H9 (cell line): ENCODE measurements around the gene POGLUT2. TPM values are rescaled to one million over a fixed set of nuclear protein-coding genes. Genes with fewer than 3 reads are reported as not detected.
A peak's percentile ranks its signal among the peaks of the same experiment; 100 is the strongest.

ENCODE experiments used
- DNase-seq: peaks from one replicate; pipeline ENCODE4 v3.0.0-alpha.2; 2017
- H2AFZ ChIP-seq: one replicate; pipeline ENCODE4 v1.6.1; 2013; ENCODE audit warnings: mild to moderate bottlenecking, low read length, control low read depth, moderate library complexity
- H2AK5ac ChIP-seq: 2 replicates; pipeline ENCODE4 v1.6.1; 2013; ENCODE audit warnings: low read length, control low read depth, mixed read lengths; ENCODE audit not compliant: insufficient read length
- H2BK120ac ChIP-seq: one replicate; pipeline ENCODE4 v1.6.1; 2013; ENCODE audit warnings: low read depth, mild to moderate bottlenecking, low read length, control low read depth, inconsistent platforms; ENCODE audit not compliant: poor library complexity, severe bottlenecking
- H2BK12ac ChIP-seq: 2 replicates; pipeline ENCODE4 v1.6.1; 2013; ENCODE audit warnings: low read length, control low read depth, mixed read lengths, low read depth; ENCODE audit not compliant: insufficient read length
- H2BK15ac ChIP-seq: 2 replicates; pipeline ENCODE4 v1.6.1; 2013; ENCODE audit warnings: low read depth, low read length, control low read depth
- H2BK20ac ChIP-seq: one replicate; pipeline ENCODE4 v1.6.1; 2013; ENCODE audit warnings: low read depth, mild to moderate bottlenecking, low read length, control low read depth, inconsistent platforms; ENCODE audit not compliant: poor library complexity, severe bottlenecking
- H2BK5ac ChIP-seq: 2 replicates; pipeline ENCODE4 v1.6.1; 2013; ENCODE audit warnings: low read length, control low read depth, mixed read lengths; ENCODE audit not compliant: insufficient read length
- H3K14ac ChIP-seq: 2 replicates; pipeline ENCODE4 v1.6.1; 2013; ENCODE audit warnings: low read length, control low read depth; ENCODE audit not compliant: insufficient read depth
- H3K18ac ChIP-seq: 2 replicates; pipeline ENCODE4 v1.6.1; 2013; ENCODE audit warnings: low read depth, mild to moderate bottlenecking, mixed read lengths, low read length, control low read depth; ENCODE audit not compliant: insufficient read length
- H3K23ac ChIP-seq: 2 replicates; pipeline ENCODE4 v1.6.1; 2013; ENCODE audit warnings: low read length, control low read depth, mixed read lengths, low read depth; ENCODE audit not compliant: insufficient read length
- H3K23me2 ChIP-seq: 2 replicates; pipeline ENCODE4 v1.6.1; 2013; ENCODE audit warnings: low read depth, mild to moderate bottlenecking, mixed read lengths, low read length, control low read depth; ENCODE audit not compliant: insufficient read length, poor library complexity, severe bottlenecking
- H3K27ac ChIP-seq: 2 replicates; pipeline ENCODE4 v1.5.1; 2013; ENCODE audit warnings: low read length, control low read depth, mixed read lengths, low read depth; ENCODE audit not compliant: insufficient read length
- H3K27me3 ChIP-seq: 2 replicates; pipeline ENCODE4 v1.6.1; 2013; ENCODE audit warnings: low read length, control low read depth, inconsistent platforms; ENCODE audit not compliant: insufficient read depth
- H3K4ac ChIP-seq: 2 replicates; pipeline ENCODE4 v1.6.1; 2013; ENCODE audit warnings: low read depth, mild to moderate bottlenecking, control low read depth, inconsistent platforms, low read length, moderate library complexity
- H3K4me1 ChIP-seq: 2 replicates; pipeline ENCODE4 v1.6.1; 2013; ENCODE audit warnings: low read length, control low read depth, inconsistent platforms; ENCODE audit not compliant: insufficient read depth
- H3K4me2 ChIP-seq: 2 replicates; pipeline ENCODE4 v1.6.1; 2013; ENCODE audit warnings: low read length, control low read depth, mixed read lengths; ENCODE audit not compliant: insufficient read length, insufficient read depth
- H3K56ac ChIP-seq: 2 replicates; pipeline ENCODE4 v1.6.1; 2013; ENCODE audit warnings: low read depth, mild to moderate bottlenecking, mixed read lengths, low read length, control low read depth; ENCODE audit not compliant: insufficient read length
- H3K79me1 ChIP-seq: 2 replicates; pipeline ENCODE4 v1.6.1; 2013; ENCODE audit warnings: low read depth, mild to moderate bottlenecking, moderate library complexity, low read length, control low read depth, inconsistent platforms; ENCODE audit not compliant: insufficient read depth, poor library complexity, severe bottlenecking
- H3K79me2 ChIP-seq: 2 replicates; pipeline ENCODE4 v1.6.1; 2013; ENCODE audit warnings: low read length, control low read depth, inconsistent platforms; ENCODE audit not compliant: insufficient read depth
- H3K9ac ChIP-seq: 2 replicates; pipeline ENCODE4 v1.6.1; 2013; ENCODE audit warnings: low read length, control low read depth, mixed read lengths; ENCODE audit not compliant: insufficient read length; ENCODE audit errors: extremely low read depth
- H3K9me3 ChIP-seq: one replicate; pipeline ENCODE4 v1.6.1; 2013; ENCODE audit warnings: low read depth, low read length, inconsistent platforms; ENCODE audit not compliant: control insufficient read depth
- H3T11ph ChIP-seq: one replicate; pipeline ENCODE4 v1.6.1; 2013; ENCODE audit warnings: mild to moderate bottlenecking, low read length, control low read depth, inconsistent platforms
- H4K20me1 ChIP-seq: one replicate; pipeline ENCODE4 v1.6.1; 2013; ENCODE audit not compliant: control insufficient read depth, insufficient read length, insufficient read depth
- H4K5ac ChIP-seq: 2 replicates; pipeline ENCODE4 v1.6.1; 2013; ENCODE audit warnings: low read depth, mild to moderate bottlenecking, mixed read lengths, low read length, control low read depth; ENCODE audit not compliant: insufficient read length
- H4K8ac ChIP-seq: replicated peaks from 2 replicates; pipeline ENCODE4 v1.6.1; 2013; ENCODE audit warnings: low read length, control low read depth, mixed read lengths, low read depth; ENCODE audit not compliant: insufficient read length
- H4K91ac ChIP-seq: 2 replicates; pipeline ENCODE4 v1.6.1; 2013; ENCODE audit warnings: low read depth, mild to moderate bottlenecking, moderate library complexity, mixed read lengths, low read length, control low read depth; ENCODE audit not compliant: insufficient read length
- H3K27ac Mint-ChIP-seq, 3 experiments: 2 replicates in 2 of 3; 3 replicates in 1 of 3; pipeline ENCODE4 v1.8.0; 2020 to 2021; ENCODE audit warnings: mixed read lengths in 3 of 3, mild to moderate bottlenecking in 1 of 3, moderate library complexity in 1 of 3
- H3K27me3 Mint-ChIP-seq: 2 replicates; pipeline ENCODE4 v1.8.0; 2021; ENCODE audit warnings: low read depth, mild to moderate bottlenecking, moderate library complexity, mixed read lengths
- H3K36me3 Mint-ChIP-seq, 3 experiments: 2 replicates in 2 of 3; 3 replicates in 1 of 3; pipeline ENCODE4 v1.8.0; 2020 to 2021; ENCODE audit warnings: low read depth in 3 of 3, mixed read lengths in 3 of 3; ENCODE audit not compliant: insufficient read depth in 1 of 3
- H3K4me1 Mint-ChIP-seq, 2 experiments: 2 replicates each; pipeline ENCODE4 v1.8.0; 2020; ENCODE audit warnings: mixed read lengths in 2 of 2
- H3K4me3 Mint-ChIP-seq, 2 experiments: 2 replicates in 1 of 2; 3 replicates in 1 of 2; pipeline ENCODE4 v1.8.0; 2020 to 2021; ENCODE audit warnings: mild to moderate bottlenecking in 2 of 2, mixed read lengths in 2 of 2, moderate library complexity in 1 of 2
- H3K9me3 Mint-ChIP-seq, 2 experiments: 2 replicates in 1 of 2; 3 replicates in 1 of 2; pipeline ENCODE4 v1.8.0; 2020; ENCODE audit warnings: mild to moderate bottlenecking in 2 of 2, mixed read lengths in 2 of 2, moderate library complexity in 1 of 2
- CTCF ChIP-seq: fragments of 200-600 bp; sonication (generic); conservative IDR thresholded peaks from 3 replicates; pipeline ENCODE4 v1.8.0; 2021; ENCODE audit warnings: antibody characterized with exemption, mild to moderate bottlenecking
- total RNA-seq: library from RNA; stranded (reverse); gene quantifications from 2 replicates; pipeline ENCODE4 v1.2.1, GENCODE V29; 2021

POGLUT2 gene
- total RNA-seq, 1 experiment from 2014 or later: 23.5 TPM

- H3K9ac ChIP-seq: no peak overlapping the region
- no peak overlapping the region for H2BK12ac ChIP-seq
- H3K56ac ChIP-seq: no peak overlapping the region
- H3K9me3 ChIP-seq: no peaks in the 10 kb centered on the region
- peak overlapping the region; percentile 58 for H3K18ac ChIP-seq
- Mint-ChIP-seq H3K36me3 (peaks cover 4 to 11% (median 7%) of the 10 kb centered on the region in 3 experiments; a peak in 6 of 7 replicates), H3K4me3 (no peak overlapping the region), H3K27ac (peak overlapping the region in 1 of 3 experiments; percentile 44; a peak in 2 of 7 replicates), H3K4me1 (peaks cover 0 to 3% of the 10 kb centered on the region in 2 experiments; a peak in 2 of 4 replicates), H3K9me3 (peaks cover 3 to 9% of the 10 kb centered on the region in 2 experiments; a peak in 4 of 5 replicates), H3K27me3 (no peaks in the 10 kb centered on the region)
- TF ChIP-seq CTCF: no peak
- peak overlapping the region; percentile 89 for H2AFZ ChIP-seq
- H3K4me2 ChIP-seq: no peak overlapping the region
- no peak overlapping the region for H2AK5ac ChIP-seq
- H2BK20ac ChIP-seq: no peak overlapping the region
- H3K14ac ChIP-seq: no peak overlapping the region
- no peak overlapping the region for H4K8ac ChIP-seq
- H3T11ph ChIP-seq: no peak overlapping the region
- no peaks in the 10 kb centered on the region for H3K79me2 ChIP-seq
- H3K4ac ChIP-seq: no peak overlapping the region
- H2BK15ac ChIP-seq: no peak overlapping the region
- no peak overlapping the region for H4K91ac ChIP-seq
- no peaks in the 10 kb centered on the region; the same call in 1 of the 2 replicates for H3K4me1 ChIP-seq
- peak overlapping the region; percentile 36 for H2BK120ac ChIP-seq
- no peaks in the 10 kb centered on the region for H3K79me1 ChIP-seq
- H3K23ac ChIP-seq: no peak overlapping the region
- H4K5ac ChIP-seq: peak overlapping the region; percentile 87
- no peak overlapping the region for H2BK5ac ChIP-seq
- no peak for DNase-seq
- H3K23me2 ChIP-seq: no peaks in the 10 kb centered on the region
- H3K27me3 ChIP-seq: no peaks in the 10 kb centered on the region
- no peak overlapping the region for H3K27ac ChIP-seq
- H4K20me1 ChIP-seq: no peaks in the 10 kb centered on the region
These were observed 14.0 kb upstream of the POGLUT2 start for GRCh38 chr13:102812611-102813287.
